Breast epithelium (tissue), 3 donors: ENCODE measurements around the gene ROS1.

Experiments used
- CTCF ChIP-seq, 3 donors: fragments of 450-650 bp; IDR thresholded peaks; one replicate each; pipeline ENCODE4 v1.5.1; 2016 to 2017; ENCODE audit warnings: antibody characterized with exemption in 3 of 3, mild to moderate bottlenecking in 3 of 3, moderate library complexity in 3 of 3
- POLR2A ChIP-seq: fragments of 450-650 bp; IDR thresholded peaks from one replicate; pipeline ENCODE4 v1.6.1; 2016; ENCODE audit warnings: antibody characterized with exemption, mild to moderate bottlenecking, moderate library complexity
- POLR2AphosphoS5 ChIP-seq, 3 donors: sonication (generic); formaldehyde crosslinking; IDR thresholded peaks; one replicate each; pipeline ENCODE4 v1.6.1; 2017; ENCODE audit warnings: antibody characterized with exemption in 3 of 3

GRCh38 chr6:117423754-117424153 lies 2.0 kb downstream of the ROS1 start:
- TF ChIP-seq CTCF (IDR thresholded peaks at IDR 0.05) (no peak), POLR2A (no peak), POLR2AphosphoS5 (IDR thresholded peaks at IDR 0.05) (no peak)
